Measurements from ENCODE around the gene CASP4.
"Not testable (repeated sequence)": the region's sequence is repeated elsewhere in the genome, so short reads cannot be mapped to it uniquely, and the experiment has no call there.

The CASP4 gene

GRCh38 chr11:104962852-104963251 is 5.5 kb downstream of the CASP4 start:
- no peaks in the 10 kb centered on the region for H3K27me3 ChIP-seq (ENCODE audit: insufficient read depth, low read length)
- peaks cover 38% of the 10 kb centered on the region for H3K36me3 ChIP-seq (ENCODE audit: insufficient read depth, low read length)
- no peak overlapping the region for H3K27ac ChIP-seq (ENCODE audit: low read depth, low read length)
- H3K79me2 ChIP-seq (ENCODE audit: control insufficient read depth, insufficient read depth, low read length, unreplicated experiment), result peaks cover 53% of the 10 kb centered on the region
- peaks cover 9% of the 10 kb centered on the region for H3K4me1 ChIP-seq (ENCODE audit: control insufficient read depth, insufficient read depth, low read length, unreplicated experiment)
- no peak overlapping the region for H3K4me3 ChIP-seq (ENCODE audit: low read depth, low read length)
- H2AFZ ChIP-seq (ENCODE audit: low read length, unreplicated experiment), result no peak overlapping the region

- Histone ChIP-seq H3K36me3 (ENCODE audit: insufficient read depth, low read length) (peaks cover 36% of the 10 kb centered on the region), H3K27ac (ENCODE audit: low read depth, low read length) (no peak overlapping the region), H3K79me2 (ENCODE audit: control insufficient read depth, insufficient read depth, low read length, unreplicated experiment) (peaks cover 42% of the 10 kb centered on the region), H3K27me3 (ENCODE audit: insufficient read depth, low read length) (no peaks in the 10 kb centered on the region), H3K4me1 (ENCODE audit: control insufficient read depth, insufficient read depth, low read length, unreplicated experiment) (no peaks in the 10 kb centered on the region), H3K4me3 (ENCODE audit: low read depth, low read length) (no peak overlapping the region), H2AFZ (ENCODE audit: low read length, unreplicated experiment) (no peak overlapping the region)
Measured at GRCh38 chr11:104957280-104957679, 11.1 kb downstream of the CASP4 start.

- Histone ChIP-seq H3K4me3 (ENCODE audit: low read depth, low read length) (no peak overlapping the region), H3K4me1 (ENCODE audit: control insufficient read depth, insufficient read depth, low read length, unreplicated experiment) (no peaks in the 10 kb centered on the region)
Measured at GRCh38 chr11:104956528-104956927, 11.8 kb downstream of the CASP4 start.

GRCh38 chr11:104946907-104947306 is 21.5 kb downstream of the CASP4 start:
- Histone ChIP-seq H2AFZ (ENCODE audit: low read length, unreplicated experiment) (no peak overlapping the region), H3K4me1 (ENCODE audit: control insufficient read depth, insufficient read depth, low read length, unreplicated experiment) (no peaks in the 10 kb centered on the region), H3K79me2 (ENCODE audit: control insufficient read depth, insufficient read depth, low read length, unreplicated experiment) (no peaks in the 10 kb centered on the region), H3K27me3 (ENCODE audit: insufficient read depth, low read length) (no peaks in the 10 kb centered on the region), H3K4me3 (ENCODE audit: low read depth, low read length) (no peak overlapping the region), H3K27ac (ENCODE audit: low read depth, low read length) (no peak overlapping the region), H3K36me3 (ENCODE audit: insufficient read depth, low read length) (peaks cover 39% of the 10 kb centered on the region)

More at GRCh38 chr11:104956528-104956927, 11.8 kb downstream of the CASP4 start:
- Histone ChIP-seq H3K36me3 (ENCODE audit: insufficient read depth, low read length) (peaks cover 36% of the 10 kb centered on the region), H3K27me3 (ENCODE audit: insufficient read depth, low read length) (no peaks in the 10 kb centered on the region), H2AFZ (ENCODE audit: low read length, unreplicated experiment) (no peak overlapping the region), H3K79me2 (ENCODE audit: control insufficient read depth, insufficient read depth, low read length, unreplicated experiment) (peaks cover 41% of the 10 kb centered on the region), H3K27ac (ENCODE audit: low read depth, low read length) (no peak overlapping the region)

GRCh38 chr11:104944076-104944475 is 24.3 kb downstream of the CASP4 start:
- peaks cover 22% of the 10 kb centered on the region for H3K36me3 ChIP-seq (ENCODE audit: insufficient read depth, low read length)

GRCh38 chr11:104943561-104943960 is 24.8 kb downstream of the CASP4 start:
- no peaks in the 10 kb centered on the region for H3K27me3 ChIP-seq (ENCODE audit: insufficient read depth, low read length)
- H3K79me2 ChIP-seq (ENCODE audit: control insufficient read depth, insufficient read depth, low read length, unreplicated experiment), result no peaks in the 10 kb centered on the region
- no peaks in the 10 kb centered on the region for H3K4me1 ChIP-seq (ENCODE audit: control insufficient read depth, insufficient read depth, low read length, unreplicated experiment)
- H3K36me3 ChIP-seq (ENCODE audit: insufficient read depth, low read length), result peaks cover 22% of the 10 kb centered on the region
- H2AFZ ChIP-seq (ENCODE audit: low read length, unreplicated experiment), result no peak overlapping the region
- no peak overlapping the region for H3K4me3 ChIP-seq (ENCODE audit: low read depth, low read length)
- H3K27ac ChIP-seq (ENCODE audit: low read depth, low read length), result no peak overlapping the region

More at GRCh38 chr11:104944076-104944475, 24.3 kb downstream of the CASP4 start:
- no peak overlapping the region for H3K4me3 ChIP-seq (ENCODE audit: low read depth, low read length)
- no peaks in the 10 kb centered on the region for H3K27me3 ChIP-seq (ENCODE audit: insufficient read depth, low read length)
- H3K4me1 ChIP-seq (ENCODE audit: control insufficient read depth, insufficient read depth, low read length, unreplicated experiment), result no peaks in the 10 kb centered on the region
- no peak overlapping the region for H2AFZ ChIP-seq (ENCODE audit: low read length, unreplicated experiment)
- no peaks in the 10 kb centered on the region for H3K79me2 ChIP-seq (ENCODE audit: control insufficient read depth, insufficient read depth, low read length, unreplicated experiment)
- H3K27ac ChIP-seq (ENCODE audit: low read depth, low read length), result no peak overlapping the region

GRCh38 chr11:104934594-104934993 is 33.8 kb downstream of the CASP4 start:
- Histone ChIP-seq H3K79me2 (ENCODE audit: control insufficient read depth, insufficient read depth, low read length, unreplicated experiment) (no peaks in the 10 kb centered on the region), H3K4me3 (ENCODE audit: low read depth, low read length) (no peak overlapping the region), H3K27me3 (ENCODE audit: insufficient read depth, low read length) (no peaks in the 10 kb centered on the region), H3K36me3 (ENCODE audit: insufficient read depth, low read length) (no peaks in the 10 kb centered on the region), H3K27ac (ENCODE audit: low read depth, low read length) (no peak overlapping the region), H3K4me1 (ENCODE audit: control insufficient read depth, insufficient read depth, low read length, unreplicated experiment) (no peaks in the 10 kb centered on the region), H2AFZ (ENCODE audit: low read length, unreplicated experiment) (no peak overlapping the region)

GRCh38 chr11:104934073-104934472 is 34.3 kb downstream of the CASP4 start:
- H3K79me2 ChIP-seq (ENCODE audit: control insufficient read depth, insufficient read depth, low read length, unreplicated experiment); H2AFZ ChIP-seq (ENCODE audit: low read length, unreplicated experiment); H3K27me3 ChIP-seq (ENCODE audit: insufficient read depth, low read length); H3K27ac ChIP-seq (ENCODE audit: low read depth, low read length); H3K4me1 ChIP-seq (ENCODE audit: control insufficient read depth, insufficient read depth, low read length, unreplicated experiment); H3K4me3 ChIP-seq (ENCODE audit: low read depth, low read length); H3K36me3 ChIP-seq (ENCODE audit: insufficient read depth, low read length): not testable (repeated sequence)

- no peaks in the 10 kb centered on the region for H3K79me2 ChIP-seq (ENCODE audit: control insufficient read depth, insufficient read depth, low read length, unreplicated experiment)
- H3K36me3 ChIP-seq (ENCODE audit: insufficient read depth, low read length), result no peaks in the 10 kb centered on the region
- no peaks in the 10 kb centered on the region for H3K4me1 ChIP-seq (ENCODE audit: control insufficient read depth, insufficient read depth, low read length, unreplicated experiment)
- no peak overlapping the region for H3K27ac ChIP-seq (ENCODE audit: low read depth, low read length)
- H3K27me3 ChIP-seq (ENCODE audit: insufficient read depth, low read length), result no peaks in the 10 kb centered on the region
- no peak overlapping the region for H2AFZ ChIP-seq (ENCODE audit: low read length, unreplicated experiment)
- H3K4me3 ChIP-seq (ENCODE audit: low read depth, low read length), result no peak overlapping the region
Measured at GRCh38 chr11:104928811-104929210, 39.6 kb downstream of the CASP4 start.

GRCh38 chr11:104926771-104927611 is 41.4 kb downstream of the CASP4 start:
- no peak overlapping the region for H3K27ac ChIP-seq (ENCODE audit: low read depth, low read length)
- H3K27me3 ChIP-seq (ENCODE audit: insufficient read depth, low read length), result no peaks in the 10 kb centered on the region
- no peaks in the 10 kb centered on the region for H3K4me1 ChIP-seq (ENCODE audit: control insufficient read depth, insufficient read depth, low read length, unreplicated experiment)
- no peak overlapping the region for H2AFZ ChIP-seq (ENCODE audit: low read length, unreplicated experiment)
- no peak overlapping the region for H3K4me3 ChIP-seq (ENCODE audit: low read depth, low read length)
- no peaks in the 10 kb centered on the region for H3K79me2 ChIP-seq (ENCODE audit: control insufficient read depth, insufficient read depth, low read length, unreplicated experiment)
- H3K36me3 ChIP-seq (ENCODE audit: insufficient read depth, low read length), result no peaks in the 10 kb centered on the region

- Histone ChIP-seq H3K79me2 (ENCODE audit: control insufficient read depth, insufficient read depth, low read length, unreplicated experiment) (no peaks in the 10 kb centered on the region), H3K4me1 (ENCODE audit: control insufficient read depth, insufficient read depth, low read length, unreplicated experiment) (no peaks in the 10 kb centered on the region), H3K27me3 (ENCODE audit: insufficient read depth, low read length) (no peaks in the 10 kb centered on the region), H2AFZ (ENCODE audit: low read length, unreplicated experiment) (no peak overlapping the region), H3K4me3 (ENCODE audit: low read depth, low read length) (no peak overlapping the region), H3K36me3 (ENCODE audit: insufficient read depth, low read length) (no peaks in the 10 kb centered on the region), H3K27ac (ENCODE audit: low read depth, low read length) (no peak overlapping the region)
Measured at GRCh38 chr11:104925850-104926249, 42.5 kb downstream of the CASP4 start.

All from ACC112 (cell line).